ENCODE measurements around the gene TBKBP1.

- TF ChIP-seq, protein P1, sequence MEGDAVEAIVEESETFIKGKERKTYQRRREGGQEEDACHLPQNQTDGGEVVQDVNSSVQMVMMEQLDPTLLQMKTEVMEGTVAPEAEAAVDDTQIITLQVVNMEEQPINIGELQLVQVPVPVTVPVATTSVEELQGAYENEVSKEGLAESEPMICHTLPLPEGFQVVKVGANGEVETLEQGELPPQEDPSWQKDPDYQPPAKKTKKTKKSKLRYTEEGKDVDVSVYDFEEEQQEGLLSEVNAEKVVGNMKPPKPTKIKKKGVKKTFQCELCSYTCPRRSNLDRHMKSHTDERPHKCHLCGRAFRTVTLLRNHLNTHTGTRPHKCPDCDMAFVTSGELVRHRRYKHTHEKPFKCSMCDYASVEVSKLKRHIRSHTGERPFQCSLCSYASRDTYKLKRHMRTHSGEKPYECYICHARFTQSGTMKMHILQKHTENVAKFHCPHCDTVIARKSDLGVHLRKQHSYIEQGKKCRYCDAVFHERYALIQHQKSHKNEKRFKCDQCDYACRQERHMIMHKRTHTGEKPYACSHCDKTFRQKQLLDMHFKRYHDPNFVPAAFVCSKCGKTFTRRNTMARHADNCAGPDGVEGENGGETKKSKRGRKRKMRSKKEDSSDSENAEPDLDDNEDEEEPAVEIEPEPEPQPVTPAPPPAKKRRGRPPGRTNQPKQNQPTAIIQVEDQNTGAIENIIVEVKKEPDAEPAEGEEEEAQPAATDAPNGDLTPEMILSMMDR (conservative IDR thresholded peaks at IDR 0.05) = no peak
- no peak for TF ChIP-seq EZH2 (IDR thresholded peaks at IDR 0.05; ENCODE audit: low read depth)
These were observed 13.9 kb downstream of the TBKBP1 start for GRCh38 chr17:47707884-47708283.

All from PC-9 (cell line).